GM19099 (cell line): ENCODE measurements around the gene PCDHGB3.

Experiments
- POLR2A ChIP-seq: IDR thresholded peaks from 3 replicates; pipeline ENCODE4 v1.6.1; 2011; ENCODE audit warnings: low read depth; ENCODE audit not compliant: insufficient read length; ENCODE audit errors: extremely low read depth

Gene PCDHGB3

DNA sequence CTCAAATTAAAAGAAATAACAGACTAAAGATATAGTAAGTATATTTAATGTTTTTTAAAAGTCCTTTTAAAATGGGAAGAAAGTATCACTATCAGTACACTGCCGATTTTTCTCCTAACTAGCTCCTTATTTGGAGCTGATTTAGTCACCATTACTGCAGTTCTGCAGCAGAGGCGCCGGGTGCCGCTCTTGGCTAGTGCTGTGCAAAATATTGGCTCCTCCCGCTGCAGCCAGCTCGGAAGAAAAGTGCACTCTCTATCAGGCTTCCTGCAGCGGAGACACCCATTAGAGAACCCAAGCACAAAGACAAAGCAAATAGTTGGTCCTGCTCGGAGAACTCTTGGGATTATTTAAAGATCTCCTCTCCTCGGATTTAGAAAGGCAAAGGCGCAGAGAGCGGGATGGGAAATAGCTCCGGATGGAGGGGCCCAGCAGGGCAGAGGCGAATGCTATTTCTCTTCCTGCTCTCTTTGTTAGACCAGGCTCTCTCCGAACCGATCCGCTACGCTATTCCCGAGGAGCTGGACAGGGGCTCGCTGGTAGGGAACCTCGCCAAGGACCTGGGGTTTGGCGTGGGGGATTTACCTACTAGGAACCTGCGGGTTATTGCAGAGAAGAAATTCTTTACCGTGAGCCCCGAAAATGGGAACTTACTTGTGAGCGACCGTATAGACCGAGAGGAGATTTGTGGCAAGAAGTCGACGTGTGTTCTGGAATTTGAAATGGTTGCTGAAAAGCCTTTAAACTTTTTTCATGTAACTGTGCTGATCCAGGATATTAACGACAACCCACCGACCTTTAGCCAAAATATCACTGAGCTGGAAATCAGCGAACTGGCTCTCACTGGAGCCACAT lies at the start of gene PCDHGB3:
Gene PCDHGB3, plus strand, starts transcription at position 249 of the 855 bp plus-strand sequence. Its CDS starts 153 bp downstream, at position 402.
- no peak for TF ChIP-seq POLR2A

DNA sequence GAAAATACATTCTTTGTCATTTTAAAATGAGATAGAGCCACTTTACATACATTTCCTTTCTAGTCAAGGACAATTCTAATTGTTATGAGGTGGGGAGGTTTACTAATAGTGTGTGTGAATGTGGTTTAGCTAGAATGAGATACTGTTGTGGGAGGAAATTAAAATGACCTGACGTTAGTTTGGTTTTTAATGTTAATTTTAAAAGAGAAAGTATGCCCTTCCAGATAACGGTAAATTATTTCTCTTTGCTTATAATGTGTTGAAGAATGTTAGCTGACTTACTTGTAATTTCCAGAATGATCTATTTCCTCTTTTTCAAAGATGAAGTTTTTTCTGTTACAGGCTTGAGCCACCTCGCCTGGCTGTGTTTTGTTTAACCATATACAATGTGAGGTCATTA lies 47.8 kb upstream of the PCDHGB3 start:
- TF ChIP-seq POLR2A, result no peak

GRCh38 chr5:141326088-141326854 lies 43.8 kb upstream of the PCDHGB3 start:
- TF ChIP-seq POLR2A, result peak; percentile 40

DNA sequence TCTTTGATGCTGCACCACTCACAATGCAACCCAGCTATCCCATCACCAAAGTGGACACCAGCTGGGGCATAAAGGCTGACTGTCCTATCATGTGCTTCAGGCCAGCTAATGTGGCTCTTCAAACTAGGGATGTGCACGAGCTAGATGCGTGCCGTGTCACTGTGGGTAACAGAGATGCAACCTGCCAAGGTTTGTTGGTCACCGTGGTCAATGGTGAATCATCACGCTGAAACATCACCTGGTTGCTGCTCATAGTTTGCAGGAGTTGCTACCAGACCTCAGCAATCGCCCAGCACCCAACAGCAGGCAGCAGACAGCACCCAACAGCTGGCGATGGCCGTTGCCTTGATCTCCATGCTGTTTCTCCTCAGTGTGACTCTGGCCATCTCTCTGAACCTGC lies 41.8 kb upstream of the PCDHGB3 start:
- TF ChIP-seq POLR2A, result no peak

- TF ChIP-seq POLR2A, result no peak
Observed at GRCh38 chr5:141330299-141331080, 39.6 kb upstream of the PCDHGB3 start, which contains the start of gene PCDHGA1. TSS of gene PCDHGA1 (plus strand) at chr5:141330514.

GRCh38 chr5:141338538-141339306 lies 31.3 kb upstream of the PCDHGB3 start, which contains the start of gene PCDHGA2:
TSS of gene PCDHGA2 (plus strand) at chr5:141338760.
- TF ChIP-seq POLR2A, result no peak

DNA sequence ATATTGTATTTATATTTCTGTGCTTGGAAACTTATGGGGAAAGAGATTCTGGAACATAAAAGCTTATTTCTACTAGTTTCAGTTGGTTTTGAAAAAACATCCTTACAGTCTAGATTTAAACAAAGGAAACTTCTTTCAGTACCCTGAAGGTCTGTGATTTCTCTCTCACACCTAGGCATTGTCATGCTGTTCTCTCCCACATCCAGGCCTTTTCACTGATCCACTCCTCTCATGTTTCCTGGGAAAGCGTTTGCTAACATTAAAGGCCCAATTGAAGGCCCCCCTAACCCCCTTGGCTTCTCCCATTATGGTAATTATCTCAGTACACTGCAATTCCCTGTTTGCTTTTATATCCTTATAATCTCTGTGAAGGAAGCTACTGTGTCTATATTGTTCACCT lies 27.3 kb upstream of the PCDHGB3 start:
- TF ChIP-seq POLR2A, result no peak

DNA sequence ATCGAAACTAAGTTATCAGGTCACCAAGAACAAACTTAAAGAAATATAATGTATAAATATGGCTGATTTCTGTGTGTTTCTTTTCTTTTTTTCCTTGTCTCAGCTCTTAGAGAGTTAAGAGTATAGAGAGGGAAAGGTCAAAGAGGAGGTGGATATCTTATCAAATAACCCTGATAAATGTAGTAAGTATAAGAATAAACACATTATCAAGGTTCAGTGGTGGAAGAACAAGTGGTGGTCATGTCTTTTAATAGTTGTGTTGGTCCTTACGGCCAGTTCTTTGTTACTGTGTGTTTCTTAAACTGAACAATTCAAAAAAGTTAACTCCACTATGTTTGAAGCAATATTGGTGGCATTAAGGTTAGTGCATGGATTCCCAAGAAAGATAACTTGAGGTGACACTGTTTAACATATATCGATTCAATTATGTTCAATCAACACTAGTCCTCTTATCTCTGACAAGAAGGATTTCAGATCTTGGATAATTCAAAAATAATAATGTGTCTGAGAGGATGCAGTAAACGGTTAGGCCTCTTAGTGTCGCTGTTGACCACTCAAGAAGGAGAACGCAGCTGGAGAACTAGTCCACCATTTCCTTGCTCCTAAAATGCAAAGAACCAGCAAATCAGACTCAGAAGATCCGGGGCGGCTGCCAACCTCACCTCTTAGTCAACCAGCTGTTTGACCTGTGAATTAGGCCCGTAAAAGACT lies 26.6 kb upstream of the PCDHGB3 start, which contains the start of gene PCDHGA3:
Gene PCDHGA3, plus strand, starts transcription at position 588 of the 711 bp plus-strand sequence. CDS start 205 bp downstream, outside the sequence.
- TF ChIP-seq POLR2A, result no peak

DNA sequence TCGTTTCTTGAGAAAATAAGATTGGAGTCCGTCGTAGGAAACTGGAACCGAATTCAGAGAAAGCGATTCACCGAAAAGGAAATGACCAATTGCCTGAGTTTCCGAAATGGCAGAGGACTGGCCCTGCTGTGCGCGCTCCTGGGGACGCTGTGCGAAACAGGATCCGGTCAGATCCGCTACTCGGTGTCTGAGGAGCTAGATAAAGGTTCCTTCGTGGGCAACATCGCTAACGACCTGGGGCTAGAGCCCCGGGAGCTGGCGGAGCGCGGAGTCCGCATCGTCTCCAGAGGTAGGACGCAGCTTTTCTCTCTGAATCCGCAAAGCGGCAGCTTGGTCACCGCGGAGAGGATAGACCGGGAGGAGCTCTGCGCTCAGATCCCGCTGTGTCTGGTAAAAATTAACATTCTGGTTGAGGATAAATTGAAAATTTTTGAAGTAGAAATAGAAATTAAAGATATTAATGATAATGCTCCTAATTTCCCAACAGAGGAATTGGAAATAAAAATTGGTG lies 26.0 kb upstream of the PCDHGB3 start:
- TF ChIP-seq POLR2A, result no peak

GRCh38 chr5:141345327-141345726 lies 24.7 kb upstream of the PCDHGB3 start:
- TF ChIP-seq POLR2A, result no peak

- no peak for TF ChIP-seq POLR2A
Observed at GRCh38 chr5:141349917-141350619, 20.0 kb upstream of the PCDHGB3 start, which contains the start of gene PCDHGB1. TSS of gene PCDHGB1 (plus strand) at chr5:141350099. CDS start at chr5:141350261, 162 bp downstream.

GRCh38 chr5:141351591-141351990 lies 18.5 kb upstream of the PCDHGB3 start:
- no peak for TF ChIP-seq POLR2A
